Activated gamma-delta T cell treated with Interleukin-2 at 50 U/mL for 16 hours (primary cell): ENCODE data around the gene GPR83.
"Not testable (repeated sequence)": the region's sequence is repeated elsewhere in the genome, so short reads cannot be mapped to it uniquely, and the experiment has no call there.

ENCODE experiments used
- DNase-seq: peaks from one replicate; pipeline ENCODE4 v3.0.0-alpha.2; 2020

GPR83 gene

DNA sequence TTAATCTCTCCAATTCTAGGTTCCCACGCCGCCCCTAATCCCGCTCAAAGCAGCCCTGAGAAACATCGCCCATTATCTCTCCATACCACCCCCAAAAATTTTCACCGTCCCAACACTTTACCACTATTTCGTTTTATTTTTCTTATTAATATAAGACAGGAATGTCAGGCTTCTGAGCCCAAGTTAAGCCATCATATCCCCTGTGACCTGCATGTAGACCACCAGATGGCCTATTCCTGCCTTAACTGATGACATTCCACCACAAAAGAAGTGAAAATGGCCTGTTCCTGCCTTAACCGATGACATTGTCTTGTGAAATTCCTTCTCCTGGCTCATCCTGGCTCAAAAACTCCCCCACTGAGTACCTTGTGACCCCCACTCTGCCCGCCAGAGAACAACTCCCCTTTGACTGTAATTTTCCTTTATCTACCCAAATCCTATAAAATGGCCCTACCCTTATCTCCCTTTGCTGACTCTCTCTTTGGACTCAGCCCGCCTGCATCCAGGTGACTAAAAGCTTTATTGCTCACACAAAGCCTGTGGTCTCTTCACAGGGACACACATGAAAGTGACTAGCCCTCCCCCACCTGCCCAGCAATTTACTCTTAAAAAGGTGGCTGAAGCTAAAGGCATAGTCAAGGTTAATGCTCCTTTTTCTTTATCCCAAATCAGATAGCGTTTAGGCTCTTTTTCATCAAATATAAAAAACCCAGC lies 50.2 kb downstream of the GPR83 start:
- not testable (repeated sequence) for DNase-seq

DNA sequence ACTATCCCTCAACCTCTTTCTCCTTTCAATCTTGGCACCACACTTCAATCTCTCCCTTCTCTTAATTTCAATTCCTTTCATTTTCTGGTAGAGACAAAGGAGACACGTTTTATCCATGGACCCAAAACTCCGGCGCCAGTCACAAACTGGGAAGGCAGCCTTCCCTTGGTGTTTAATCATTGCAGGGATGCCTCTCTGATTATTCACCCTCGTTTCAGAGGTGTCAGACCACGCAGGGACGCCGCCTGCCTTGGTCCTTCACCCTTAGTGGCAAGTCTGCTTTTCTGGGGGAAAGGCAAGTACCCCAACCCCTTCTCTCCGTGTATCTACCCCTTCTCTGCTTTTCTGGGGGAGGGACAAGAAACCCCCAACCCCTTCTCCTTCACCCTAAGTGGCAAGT lies 54.9 kb downstream of the GPR83 start:
- DNase-seq = not testable (repeated sequence)

DNA sequence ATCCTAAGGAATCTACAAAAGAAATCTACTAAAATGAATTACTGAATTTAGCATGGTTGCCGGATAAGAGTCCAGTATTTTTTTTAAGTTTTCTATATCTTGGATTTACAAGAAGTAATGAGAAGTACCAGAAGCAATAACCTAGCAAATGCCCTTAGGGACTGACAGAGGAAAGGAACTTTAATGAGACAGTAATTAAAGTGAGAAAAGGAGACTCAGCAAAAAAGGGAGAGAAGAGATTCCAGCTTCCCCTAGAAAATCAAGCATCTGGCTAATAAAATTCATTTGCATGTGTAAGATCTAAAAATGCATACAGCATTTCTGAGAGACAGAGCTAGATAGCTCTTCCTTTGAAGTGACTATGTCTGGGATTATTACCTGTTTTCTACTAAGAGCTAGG lies 57.7 kb downstream of the GPR83 start:
- DNase-seq = no peak

DNA sequence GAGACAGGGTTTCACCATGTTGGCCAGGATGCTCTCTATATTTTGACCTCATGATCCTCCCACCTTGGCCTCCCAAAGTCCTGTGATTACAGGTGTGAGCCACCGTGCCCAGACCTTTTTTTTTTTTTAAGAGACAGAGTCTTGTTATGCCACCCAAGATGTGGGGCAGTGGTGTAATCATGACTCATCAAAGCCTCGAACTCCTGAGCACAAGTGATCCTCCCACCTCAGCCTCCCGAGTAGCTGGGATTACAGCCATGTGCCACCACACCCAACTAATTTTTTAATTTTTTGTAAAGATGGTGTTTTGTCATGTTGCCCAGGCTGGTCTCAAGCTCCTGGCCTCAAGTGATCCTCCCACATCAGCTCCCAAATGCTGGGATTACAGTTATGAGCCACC lies 59.0 kb downstream of the GPR83 start:
- DNase-seq = no peak

DNA sequence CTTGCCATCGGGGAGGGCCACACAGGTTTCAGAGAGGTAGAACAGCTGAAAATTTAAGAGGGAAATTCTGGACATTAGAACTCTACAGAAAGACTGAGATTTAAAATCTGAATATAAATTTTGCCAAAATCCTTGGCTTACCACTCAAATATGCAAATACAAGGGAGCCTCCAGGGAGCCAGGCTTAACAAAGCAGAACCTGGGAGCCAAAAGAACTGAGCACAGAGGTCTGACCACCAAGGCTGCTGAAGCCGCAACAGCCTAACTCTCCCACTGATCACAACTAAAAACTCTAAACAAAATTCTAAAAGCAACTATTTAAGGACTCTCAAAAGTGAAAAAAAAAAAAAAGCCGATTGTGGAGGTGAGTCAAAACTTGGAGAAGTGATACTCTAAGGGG lies 62.6 kb downstream of the GPR83 start:
- no peak for DNase-seq

DNA sequence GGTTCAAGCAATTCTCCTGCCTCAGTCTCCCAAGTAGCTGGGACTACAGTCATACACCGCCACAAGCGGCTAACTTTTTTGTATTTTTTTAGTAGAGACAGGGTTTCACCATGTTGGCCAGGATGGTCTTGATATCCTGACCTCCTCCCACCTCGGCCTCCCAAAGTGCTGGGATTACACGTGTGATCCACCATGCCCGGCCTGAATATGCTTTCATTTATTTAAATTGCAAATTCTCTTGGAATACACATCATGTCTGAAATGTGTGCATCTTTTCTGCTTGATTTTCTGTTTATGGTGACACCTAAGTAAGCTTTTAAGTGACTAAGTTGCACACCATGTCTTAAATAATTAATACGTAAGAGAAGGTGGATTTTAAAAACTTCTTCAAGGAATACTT lies 65.2 kb downstream of the GPR83 start:
- no peak for DNase-seq

DNA sequence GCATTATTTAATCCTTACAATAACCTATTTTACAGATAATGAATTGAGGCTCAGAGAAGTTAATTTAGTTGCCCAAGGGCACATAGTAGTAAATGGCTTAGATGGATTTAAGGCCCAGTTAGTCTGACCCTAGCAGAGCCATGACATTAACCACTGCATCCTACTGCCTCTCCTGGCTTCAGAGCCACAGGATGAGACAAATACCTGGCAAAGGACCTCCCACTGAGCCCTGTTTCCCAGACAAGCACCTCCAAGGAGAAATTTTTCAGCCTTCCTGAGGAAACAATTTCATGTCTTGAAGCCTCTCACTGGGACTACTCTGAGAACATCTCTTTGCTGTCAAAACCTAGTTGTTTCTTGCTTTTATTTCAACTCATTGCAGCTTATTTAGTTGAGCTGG lies 68.4 kb downstream of the GPR83 start:
- no peak for DNase-seq

DNA sequence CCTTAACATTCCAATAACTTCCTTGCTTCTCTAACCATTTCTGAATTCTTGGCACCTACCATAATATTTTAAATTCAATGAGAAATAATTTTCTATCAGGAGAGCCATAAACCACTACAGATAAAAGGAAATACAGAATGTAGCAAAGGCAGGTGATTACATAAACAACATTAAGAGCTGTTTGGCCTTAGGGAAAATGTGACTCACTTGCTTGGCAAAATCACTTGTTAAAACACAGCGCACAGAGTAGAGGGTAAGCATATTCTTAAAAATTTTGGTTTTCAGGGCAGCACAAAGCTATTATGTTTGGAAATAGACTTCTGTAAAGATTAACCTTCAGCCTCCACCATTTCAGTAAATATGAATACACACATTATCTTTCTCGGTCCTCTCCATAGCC lies 70.4 kb downstream of the GPR83 start:
- DNase-seq = no peak

DNA sequence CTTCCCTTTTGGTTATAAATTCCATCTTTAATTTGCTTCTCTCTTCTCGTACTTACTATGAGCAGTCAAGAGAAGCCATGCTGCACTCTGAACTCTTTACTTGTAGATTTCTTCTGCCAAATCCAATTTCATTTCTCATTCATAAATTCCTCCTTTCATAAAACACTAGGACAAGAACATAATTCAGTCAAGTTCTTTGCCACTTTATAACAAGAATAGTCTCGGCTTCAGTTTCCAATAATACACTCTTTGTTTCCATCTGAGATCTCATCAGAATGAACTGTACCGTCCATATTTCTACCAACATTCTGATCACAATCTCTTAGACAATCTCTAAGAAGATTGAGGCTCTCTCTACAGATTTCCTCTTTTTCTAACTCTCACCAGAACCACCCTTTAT lies 71.7 kb downstream of the GPR83 start:
- DNase-seq = no peak

DNA sequence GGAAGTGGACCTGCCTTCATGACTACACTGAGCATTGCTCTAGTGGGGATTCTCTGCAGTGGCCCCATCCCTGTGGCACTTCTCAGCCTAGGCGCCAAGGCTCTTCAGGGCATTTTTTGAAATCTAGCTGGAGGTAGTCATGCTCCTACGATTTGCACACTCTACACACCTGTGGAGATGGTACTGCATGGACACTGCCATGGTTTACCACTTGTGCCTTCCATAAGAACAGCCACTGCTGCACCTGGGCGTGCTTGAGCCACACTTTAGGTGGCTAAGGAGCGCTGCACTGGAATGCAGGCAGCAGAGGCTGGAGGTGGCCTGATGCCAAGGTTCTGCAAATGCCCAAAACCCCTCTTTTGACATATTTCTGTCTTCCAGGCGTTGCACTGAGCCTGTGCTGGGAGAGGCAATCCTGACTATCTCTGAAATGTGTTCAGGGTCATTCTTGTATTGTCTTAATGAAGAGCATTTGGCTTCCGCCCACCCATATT lies 72.6 kb downstream of the GPR83 start:
- no peak for DNase-seq
